ENCODE measurements around the gene WDR93.

The WDR93 gene

DNA sequence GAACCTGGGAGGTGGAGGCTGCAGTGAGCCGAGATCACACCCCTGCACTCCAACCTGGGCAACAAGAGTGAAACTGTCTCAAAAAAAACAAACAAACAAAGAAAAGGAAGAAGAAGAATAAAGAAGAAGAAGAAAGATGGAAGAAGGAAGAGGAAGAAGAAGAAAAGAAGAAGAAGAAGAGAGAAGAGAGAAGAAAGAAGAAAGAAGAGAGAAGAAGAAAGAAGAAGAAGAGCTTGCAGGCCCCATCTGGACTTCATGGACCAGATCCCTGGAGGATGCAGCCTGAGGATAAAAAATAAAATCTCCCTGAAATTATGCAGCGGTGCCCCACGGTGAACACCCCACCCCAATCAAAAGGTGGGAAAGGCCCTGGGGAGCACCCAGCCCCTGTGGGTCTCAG is 69.2 kb downstream of the WDR93 start:
- TF ChIP-seq SPI1 (IDR thresholded peaks at IDR 0.05; ENCODE audit: low read depth, low read length) (no peak), POLR2AphosphoS5 (IDR thresholded peaks at IDR 0.05; ENCODE audit: low read depth, low read length) (no peak), PAX5 (IDR thresholded peaks at IDR 0.05; ENCODE audit: insufficient read depth, low read length, severe bottlenecking) (no peak)
- FAIRE-seq (no peak), DNase-seq (ENCODE audit: insufficient read length, low spot score) (no peak)

DNA sequence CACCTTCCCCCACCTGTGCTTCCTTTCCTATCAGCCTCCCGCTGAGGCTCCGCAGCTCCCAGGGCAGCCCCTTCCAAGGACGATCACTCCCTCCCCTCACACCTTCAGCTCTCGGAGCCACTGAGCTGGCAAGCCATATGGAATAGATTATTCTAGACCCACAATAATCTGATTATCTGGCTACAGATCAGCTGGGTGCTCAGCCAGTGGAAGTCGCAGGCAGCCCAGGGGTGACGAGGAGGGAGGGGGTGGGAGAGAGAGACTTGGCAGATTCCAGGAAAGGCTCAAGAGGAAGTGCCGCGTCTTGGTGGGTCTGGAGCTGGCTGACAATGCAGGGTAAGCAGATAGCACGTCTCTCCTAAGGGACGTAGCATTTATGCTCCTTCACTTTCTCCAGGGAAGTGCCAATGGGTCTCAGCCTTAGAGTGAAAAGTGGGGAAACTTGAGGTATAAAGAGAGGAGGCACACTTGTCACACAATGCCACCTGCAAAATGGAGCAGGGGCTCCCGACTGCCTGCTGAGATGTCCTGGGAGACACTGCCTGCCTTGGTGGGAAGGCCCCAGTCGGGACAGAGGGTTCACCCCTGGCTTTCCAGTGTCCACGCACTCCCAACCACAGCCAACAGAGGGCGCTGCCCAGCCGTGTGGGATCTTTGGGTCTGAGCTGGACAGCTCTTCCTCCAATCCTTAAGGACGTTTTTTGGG is 69.8 kb downstream of the WDR93 start:
- DNase-seq (ENCODE audit: insufficient read length, low spot score) = peak; percentile 82
- FAIRE-seq = peak; percentile 76
- TF ChIP-seq POLR2A (IDR thresholded peaks at IDR 0.05; ENCODE audit: low read depth, low read length) = no peak
- no peak for TF ChIP-seq TAF1 (IDR thresholded peaks at IDR 0.05; ENCODE audit: low read depth, low read length)
- no peak for TF ChIP-seq POU2F2 (IDR thresholded peaks at IDR 0.05; ENCODE audit: low read depth, low read length)
- TF ChIP-seq PAX5 (IDR thresholded peaks at IDR 0.05; ENCODE audit: insufficient read depth, low read length, severe bottlenecking) = no peak

DNA sequence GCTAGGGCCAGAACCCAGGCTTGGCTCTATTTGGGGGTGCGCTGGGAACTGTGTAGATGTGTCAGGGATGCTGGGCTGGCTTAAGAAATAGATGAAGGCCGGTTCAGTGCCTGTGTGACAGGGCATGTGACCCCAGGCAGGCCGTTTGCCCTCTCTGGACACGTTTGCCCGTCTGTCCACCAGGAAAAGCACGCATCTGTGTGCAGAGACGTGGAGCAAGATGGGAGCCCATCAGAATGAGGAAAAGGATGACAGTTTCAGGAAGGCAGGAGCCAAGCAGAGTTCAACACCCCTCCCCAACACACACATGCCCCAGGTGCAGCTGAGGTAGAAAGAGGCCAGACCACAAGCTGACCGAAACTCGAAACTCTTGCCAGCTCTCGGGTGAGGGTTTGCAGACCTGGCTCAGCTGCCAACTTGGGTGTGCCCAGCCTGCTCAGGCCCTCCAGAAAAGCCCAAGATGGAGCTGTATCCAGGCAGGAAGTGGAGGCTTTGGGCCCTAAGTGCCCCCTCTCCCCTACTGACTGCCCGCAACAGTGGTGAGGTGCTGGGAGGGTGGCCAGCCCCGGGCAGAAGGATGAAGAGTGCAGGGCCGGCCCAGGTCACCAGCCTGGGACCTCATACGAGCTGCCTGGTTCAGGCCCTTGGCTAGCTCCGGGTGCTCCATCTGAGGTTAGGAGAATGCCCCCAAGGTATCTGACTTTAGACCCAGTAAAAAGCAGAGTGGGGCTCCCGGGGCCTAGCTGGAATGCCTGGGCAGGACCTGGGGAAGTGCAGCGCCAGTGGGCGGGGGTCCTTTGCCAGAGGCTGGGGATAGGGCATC is 70.6 kb downstream of the WDR93 start:
- TF ChIP-seq POLR2A (IDR thresholded peaks at IDR 0.05; ENCODE audit: low read depth, low read length) (no peak), TAF1 (IDR thresholded peaks at IDR 0.05; ENCODE audit: low read depth, low read length) (no peak)
- no peak for DNase-seq (ENCODE audit: insufficient read length, low spot score)
- peak; percentile 26 for FAIRE-seq

DNA sequence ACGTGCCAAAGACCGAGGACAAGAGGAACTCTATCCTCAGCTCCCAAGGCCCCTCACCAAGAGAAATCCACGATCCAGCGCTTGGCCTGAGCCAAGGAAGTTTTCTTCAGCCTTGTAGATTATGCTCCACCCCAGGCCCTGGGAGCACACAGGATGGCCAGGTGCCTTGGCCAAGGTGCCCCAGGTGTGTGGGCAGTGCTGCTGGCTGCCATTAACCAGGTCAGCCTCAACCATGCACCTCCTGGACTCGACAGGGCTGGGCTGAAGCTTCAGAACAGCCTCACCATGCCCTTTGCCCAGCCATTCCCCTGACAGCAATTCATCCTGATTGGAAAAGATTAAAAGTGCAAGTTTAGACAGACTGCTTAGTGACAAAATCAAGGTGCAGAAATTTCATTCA is 71.3 kb downstream of the WDR93 start:
- no peak for FAIRE-seq
- TF ChIP-seq SPI1 (IDR thresholded peaks at IDR 0.05; ENCODE audit: low read depth, low read length) = no peak
- DNase-seq (ENCODE audit: insufficient read length, low spot score) = no peak

DNA sequence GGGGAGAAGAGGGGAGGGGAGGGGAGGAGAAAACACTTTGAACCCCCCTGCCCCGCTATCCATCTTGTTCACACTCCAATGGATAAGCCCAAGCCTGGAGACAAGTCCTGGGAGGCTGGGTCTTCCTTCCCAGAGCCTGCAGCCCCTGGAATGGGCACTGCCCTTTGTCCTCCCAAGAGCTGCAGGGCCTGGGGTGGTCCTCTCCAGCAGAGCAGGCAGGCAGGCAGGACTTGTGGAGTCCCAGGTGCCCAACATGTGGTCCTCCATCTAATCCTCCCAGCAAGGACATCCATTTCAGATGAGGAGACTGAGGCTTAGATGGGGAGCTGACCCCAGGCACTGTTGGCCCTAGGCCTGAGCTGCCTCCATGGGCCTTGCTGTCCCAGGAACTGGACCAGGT is 75.1 kb downstream of the WDR93 start:
- FAIRE-seq (no peak), DNase-seq (ENCODE audit: insufficient read length, low spot score) (no peak)
- TF ChIP-seq POLR2AphosphoS5 (IDR thresholded peaks at IDR 0.05; ENCODE audit: low read depth, low read length) = no peak
- no peak for TF ChIP-seq TAF1 (IDR thresholded peaks at IDR 0.05; ENCODE audit: low read depth, low read length)
- no peak for TF ChIP-seq SPI1 (IDR thresholded peaks at IDR 0.05; ENCODE audit: low read depth, low read length)
- no peak for TF ChIP-seq POLR2A (IDR thresholded peaks at IDR 0.05; ENCODE audit: low read depth, low read length)

DNA sequence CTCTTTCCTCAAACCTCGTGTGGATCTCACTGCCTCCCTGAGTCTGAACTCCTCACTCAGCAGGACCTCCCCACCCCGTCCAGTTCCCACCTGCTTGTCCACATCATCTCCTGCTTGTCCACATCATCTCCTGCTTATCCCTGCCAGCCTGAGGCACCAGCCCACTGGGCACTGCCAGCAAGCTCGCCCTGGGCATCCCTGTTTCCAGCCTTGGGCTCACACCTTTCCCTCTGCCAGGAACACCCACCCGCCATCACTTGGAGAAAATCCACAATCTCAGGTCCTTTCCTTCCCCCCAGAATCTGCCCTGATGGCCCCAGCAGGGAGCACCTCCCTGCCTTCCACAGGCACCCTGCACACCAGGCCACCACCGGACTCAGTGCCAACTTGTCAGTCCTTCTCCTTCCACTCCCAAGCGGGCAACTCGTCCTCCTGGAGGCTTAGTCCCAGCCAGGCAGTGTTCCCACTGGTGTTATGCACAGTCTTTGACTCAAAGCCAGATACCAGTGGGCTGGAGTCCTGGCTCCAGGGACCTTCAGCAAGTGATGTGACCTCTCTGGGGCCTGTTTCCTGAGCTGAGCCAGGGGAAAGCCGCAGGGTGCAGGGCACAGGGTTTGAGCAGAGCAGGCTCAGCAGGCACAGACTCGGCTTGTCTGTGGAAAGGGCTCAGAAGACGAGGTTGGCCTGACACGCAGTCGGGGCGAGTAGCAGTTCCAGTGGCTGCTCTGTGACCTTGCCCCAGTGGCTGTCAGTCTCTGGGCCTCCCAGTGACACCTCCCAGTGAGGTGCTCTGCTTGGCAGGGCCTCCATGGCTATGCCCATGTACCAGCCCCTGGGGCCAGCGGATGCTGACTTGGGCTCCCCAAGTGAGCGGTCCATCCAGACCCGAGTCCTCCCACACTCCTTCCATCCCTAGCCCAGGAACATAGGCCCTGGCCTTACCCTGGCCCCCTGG is 76.0 kb downstream of the WDR93 start:
- DNase-seq (ENCODE audit: insufficient read length, low spot score) (no peak), FAIRE-seq (no peak)
- no peak for TF ChIP-seq POU2F2 (IDR thresholded peaks at IDR 0.05; ENCODE audit: low read depth, low read length)
- no peak for TF ChIP-seq TAF1 (IDR thresholded peaks at IDR 0.05; ENCODE audit: low read depth, low read length)
- no peak for TF ChIP-seq POLR2AphosphoS5 (IDR thresholded peaks at IDR 0.05; ENCODE audit: low read depth, low read length)
- no peak for TF ChIP-seq PAX5 (IDR thresholded peaks at IDR 0.05; ENCODE audit: insufficient read depth, low read length, severe bottlenecking)
- no peak for TF ChIP-seq SPI1 (IDR thresholded peaks at IDR 0.05; ENCODE audit: low read depth, low read length)
- TF ChIP-seq POLR2A (IDR thresholded peaks at IDR 0.05; ENCODE audit: low read depth, low read length) = no peak

DNA sequence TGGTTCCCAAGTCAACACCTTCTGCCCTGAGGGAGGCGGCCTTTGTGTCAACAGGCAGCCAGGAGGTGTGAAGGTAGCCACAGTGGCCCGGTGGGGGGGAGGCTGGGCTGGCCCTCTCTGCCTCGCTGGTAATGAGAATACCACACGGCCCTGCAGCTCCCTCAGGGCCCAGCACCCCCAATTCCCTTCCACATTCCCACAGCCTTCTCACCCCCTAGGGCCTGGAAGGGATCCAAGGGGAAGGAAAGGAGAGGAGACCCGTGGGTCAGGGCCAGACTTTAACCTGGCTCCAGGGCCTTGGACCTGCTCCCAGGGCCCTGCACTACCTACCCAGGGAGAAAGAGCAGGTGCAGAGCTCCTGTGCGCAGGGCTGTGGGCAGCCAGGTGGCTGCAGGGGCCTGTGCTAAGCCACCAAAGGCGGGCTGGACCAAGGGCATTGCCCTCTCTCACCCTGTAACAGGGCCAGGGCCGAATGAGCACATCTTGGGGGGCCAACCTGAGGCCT is 76.9 kb downstream of the WDR93 start:
- FAIRE-seq (no peak), DNase-seq (ENCODE audit: insufficient read length, low spot score) (no peak)
- TF ChIP-seq TAF1 (IDR thresholded peaks at IDR 0.05; ENCODE audit: low read depth, low read length) (no peak), SPI1 (IDR thresholded peaks at IDR 0.05; ENCODE audit: low read depth, low read length) (no peak), PAX5 (IDR thresholded peaks at IDR 0.05; ENCODE audit: insufficient read depth, low read length, severe bottlenecking) (no peak), POLR2A (IDR thresholded peaks at IDR 0.05; ENCODE audit: low read depth, low read length) (no peak), POLR2AphosphoS5 (IDR thresholded peaks at IDR 0.05; ENCODE audit: low read depth, low read length) (no peak), POU2F2 (IDR thresholded peaks at IDR 0.05; ENCODE audit: low read depth, low read length) (no peak)

DNA sequence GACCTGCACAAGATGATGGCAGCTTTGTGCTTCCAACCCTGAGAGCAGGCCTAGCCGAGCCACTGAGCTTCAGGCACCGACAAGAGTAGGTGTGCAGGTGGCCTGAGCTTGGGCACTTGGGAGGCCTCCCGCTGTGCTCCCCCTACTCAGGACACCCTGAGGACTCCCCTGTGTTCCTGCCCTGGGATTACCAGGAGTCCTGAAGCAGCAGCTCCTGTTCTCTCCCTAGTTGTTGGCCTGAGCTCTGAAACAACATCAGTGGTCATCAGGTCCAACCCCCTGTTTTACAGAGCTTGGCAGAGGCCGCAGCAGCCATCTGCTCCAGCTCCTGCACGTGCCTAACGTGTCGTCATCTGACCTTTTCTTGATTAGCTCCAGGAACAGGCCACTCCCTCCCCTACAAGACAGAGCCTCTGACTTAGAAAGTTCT is 77.5 kb downstream of the WDR93 start:
- FAIRE-seq = no peak
- TF ChIP-seq POLR2A (IDR thresholded peaks at IDR 0.05; ENCODE audit: low read depth, low read length) (no peak), SPI1 (IDR thresholded peaks at IDR 0.05; ENCODE audit: low read depth, low read length) (no peak), POLR2AphosphoS5 (IDR thresholded peaks at IDR 0.05; ENCODE audit: low read depth, low read length) (no peak), POU2F2 (IDR thresholded peaks at IDR 0.05; ENCODE audit: low read depth, low read length) (no peak), PAX5 (IDR thresholded peaks at IDR 0.05; ENCODE audit: insufficient read depth, low read length, severe bottlenecking) (no peak), TAF1 (IDR thresholded peaks at IDR 0.05; ENCODE audit: low read depth, low read length) (no peak)
- no peak for DNase-seq (ENCODE audit: insufficient read length, low spot score)

DNA sequence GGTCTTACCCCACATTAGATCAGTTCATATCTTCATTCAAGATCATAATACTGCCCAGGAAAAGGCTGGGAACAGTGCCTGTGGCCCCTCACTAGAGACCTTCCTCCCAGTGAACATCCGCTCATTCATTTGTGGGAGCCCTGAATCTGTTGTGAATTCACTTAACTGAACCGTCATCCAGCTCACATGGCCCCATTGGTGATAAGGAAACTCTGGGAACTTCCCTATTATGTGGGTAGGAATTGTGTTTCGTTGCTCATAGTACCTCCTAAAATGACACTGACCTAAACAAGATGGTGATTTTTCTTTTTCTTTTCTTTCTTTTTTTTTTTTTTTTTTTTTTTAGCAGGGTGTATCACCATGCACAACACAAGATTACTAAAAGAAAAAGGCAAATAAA is 78.8 kb downstream of the WDR93 start:
- TF ChIP-seq POLR2A (IDR thresholded peaks at IDR 0.05; ENCODE audit: low read depth, low read length) = no peak
- TF ChIP-seq TAF1 (IDR thresholded peaks at IDR 0.05; ENCODE audit: low read depth, low read length) = no peak
- no peak for TF ChIP-seq PAX5 (IDR thresholded peaks at IDR 0.05; ENCODE audit: insufficient read depth, low read length, severe bottlenecking)
- TF ChIP-seq POLR2AphosphoS5 (IDR thresholded peaks at IDR 0.05; ENCODE audit: low read depth, low read length) = no peak
- TF ChIP-seq POU2F2 (IDR thresholded peaks at IDR 0.05; ENCODE audit: low read depth, low read length) = no peak
- TF ChIP-seq SPI1 (IDR thresholded peaks at IDR 0.05; ENCODE audit: low read depth, low read length) = no peak
- FAIRE-seq (no peak), DNase-seq (ENCODE audit: insufficient read length, low spot score) (no peak)
